COLO829 (cell line): ENCODE results near the gene ZNF771.

ENCODE experiments used
- DNase-seq: peaks from one replicate; pipeline ENCODE4 v3.0.0; 2012; ENCODE audit warnings: low spot score

The ZNF771 gene

GRCh38 chr16:30407102-30407803 is at the start of gene ZNF771:
Gene ZNF771, plus strand, starts transcription at chr16:30407606. Its CDS starts 448 bp downstream, at chr16:30408054.
- DNase-seq, result peak; percentile 77

- no peak for DNase-seq
Measured at GRCh38 chr16:30357715-30358576, 49.5 kb upstream of the ZNF771 start.

- DNase-seq, result no peak
Measured at GRCh38 chr16:30358577-30358936, 48.8 kb upstream of the ZNF771 start.

- DNase-seq, result no peak
Measured at GRCh38 chr16:30358990-30359870, 48.2 kb upstream of the ZNF771 start.

- no peak for DNase-seq
Measured at GRCh38 chr16:30359871-30360170, 47.6 kb upstream of the ZNF771 start.

GRCh38 chr16:30361180-30361579 is 46.2 kb upstream of the ZNF771 start:
- DNase-seq, result no peak

- DNase-seq, result no peak
Measured at GRCh38 chr16:30365200-30365599, 42.2 kb upstream of the ZNF771 start.

- no peak for DNase-seq
Measured at GRCh38 chr16:30366511-30366910, 40.9 kb upstream of the ZNF771 start.

- DNase-seq, result no peak
Measured at GRCh38 chr16:30367349-30368009, 39.9 kb upstream of the ZNF771 start.

- DNase-seq, result no peak
Measured at GRCh38 chr16:30368122-30368791, 39.1 kb upstream of the ZNF771 start.

- no peak for DNase-seq
Measured at GRCh38 chr16:30368792-30369090, 38.7 kb upstream of the ZNF771 start.

- DNase-seq, result no peak
Measured at GRCh38 chr16:30369091-30369937, 38.1 kb upstream of the ZNF771 start.

- DNase-seq, result no peak
Measured at GRCh38 chr16:30369938-30370455, 37.4 kb upstream of the ZNF771 start.

GRCh38 chr16:30370456-30371247 is 36.8 kb upstream of the ZNF771 start, which contains the start of gene TBC1D10B:
Gene TBC1D10B, minus strand, starts transcription at chr16:30370494. Its CDS starts 311 bp downstream, at chr16:30370183.
- peak; percentile 100 for DNase-seq

- no peak for DNase-seq
Measured at GRCh38 chr16:30371248-30371816, 36.1 kb upstream of the ZNF771 start.

GRCh38 chr16:30372038-30372712 is 35.2 kb upstream of the ZNF771 start:
- DNase-seq, result no peak

GRCh38 chr16:30372725-30373124 is 34.7 kb upstream of the ZNF771 start:
- DNase-seq, result no peak

GRCh38 chr16:30374538-30374937 is 32.9 kb upstream of the ZNF771 start, which contains the start of gene MYL11:
Gene MYL11, plus strand, starts transcription at chr16:30374802. Its CDS starts 56 bp downstream, at chr16:30374858.
- DNase-seq, result no peak
